Measurements from ENCODE around the gene CELSR2.
A peak's percentile ranks its signal among the peaks of the same experiment; 100 is the strongest.

The CELSR2 gene

GRCh38 chr1:109237512-109237911 lies 11.8 kb upstream of the CELSR2 start:
- no peak for TF ChIP-seq CTCF (IDR thresholded peaks at IDR 0.05; ENCODE audit: low read depth, low read length)
- Histone ChIP-seq H3K27ac (no peak overlapping the region), H3K36me3 (peaks cover 67% of the 10 kb centered on the region), H3K27me3 (ENCODE audit: insufficient read depth, low read depth, severe bottlenecking) (no peaks in the 10 kb centered on the region), H3K9me3 (ENCODE audit: severe bottlenecking) (no peaks in the 10 kb centered on the region), H3K4me3 (ENCODE audit: low read depth, low read length) (no peak overlapping the region)
- no peak for DNase-seq

GRCh38 chr1:109238382-109238781 lies 11.0 kb upstream of the CELSR2 start:
- H3K27me3 ChIP-seq (ENCODE audit: insufficient read depth, low read depth, severe bottlenecking) = no peaks in the 10 kb centered on the region
- no peaks in the 10 kb centered on the region for H3K9me3 ChIP-seq (ENCODE audit: severe bottlenecking)
- H3K27ac ChIP-seq = no peak overlapping the region
- DNase-seq = no peak
- TF ChIP-seq CTCF (IDR thresholded peaks at IDR 0.05; ENCODE audit: low read depth, low read length) = no peak
- no peak overlapping the region for H3K4me3 ChIP-seq (ENCODE audit: low read depth, low read length)
- peaks cover 59% of the 10 kb centered on the region for H3K36me3 ChIP-seq

GRCh38 chr1:109239047-109239408 lies 10.3 kb upstream of the CELSR2 start:
- Histone ChIP-seq H3K27ac (0 out of 2 replicates have a peak overlapping the region, but pooled peaks have one; percentile 3), H3K4me3 (ENCODE audit: low read depth, low read length) (no peak overlapping the region), H3K9me3 (ENCODE audit: severe bottlenecking) (no peaks in the 10 kb centered on the region), H3K36me3 (peaks cover 54% of the 10 kb centered on the region), H3K27me3 (ENCODE audit: insufficient read depth, low read depth, severe bottlenecking) (no peaks in the 10 kb centered on the region)
- DNase-seq = no peak
- TF ChIP-seq CTCF (IDR thresholded peaks at IDR 0.05; ENCODE audit: low read depth, low read length) = no peak

- Histone ChIP-seq H3K36me3 (peaks cover 48% of the 10 kb centered on the region), H3K27ac (0 out of 2 replicates have a peak overlapping the region, but pooled peaks have one; percentile 3), H3K4me3 (ENCODE audit: low read depth, low read length) (no peak overlapping the region), H3K27me3 (ENCODE audit: insufficient read depth, low read depth, severe bottlenecking) (no peaks in the 10 kb centered on the region), H3K9me3 (ENCODE audit: severe bottlenecking) (no peaks in the 10 kb centered on the region)
- peak; percentile 84 for TF ChIP-seq CTCF (IDR thresholded peaks at IDR 0.05; ENCODE audit: low read depth, low read length)
- DNase-seq = peak; percentile 80
Observed at GRCh38 chr1:109239409-109240068, 9.8 kb upstream of the CELSR2 start.

GRCh38 chr1:109240158-109241152 lies 8.9 kb upstream of the CELSR2 start:
- peak; percentile 61 for DNase-seq
- H3K27ac ChIP-seq = no peak overlapping the region
- no peak overlapping the region for H3K4me3 ChIP-seq (ENCODE audit: low read depth, low read length)
- H3K36me3 ChIP-seq = peaks cover 39% of the 10 kb centered on the region
- TF ChIP-seq CTCF (IDR thresholded peaks at IDR 0.05; ENCODE audit: low read depth, low read length) = no peak
- no peaks in the 10 kb centered on the region for H3K9me3 ChIP-seq (ENCODE audit: severe bottlenecking)
- H3K27me3 ChIP-seq (ENCODE audit: insufficient read depth, low read depth, severe bottlenecking) = no peaks in the 10 kb centered on the region
